ENCODE results near the gene LRP8. TPM values are rescaled to one million over a fixed set of nuclear protein-coding genes. Genes with fewer than 3 reads are reported as not detected.
A peak's percentile ranks its signal among the peaks of the same experiment; 100 is the strongest.

LRP8 gene
- total RNA-seq, 3 donors from 2014 or later, result 1.3 to 6.5 (median 1.4) TPM

DNA sequence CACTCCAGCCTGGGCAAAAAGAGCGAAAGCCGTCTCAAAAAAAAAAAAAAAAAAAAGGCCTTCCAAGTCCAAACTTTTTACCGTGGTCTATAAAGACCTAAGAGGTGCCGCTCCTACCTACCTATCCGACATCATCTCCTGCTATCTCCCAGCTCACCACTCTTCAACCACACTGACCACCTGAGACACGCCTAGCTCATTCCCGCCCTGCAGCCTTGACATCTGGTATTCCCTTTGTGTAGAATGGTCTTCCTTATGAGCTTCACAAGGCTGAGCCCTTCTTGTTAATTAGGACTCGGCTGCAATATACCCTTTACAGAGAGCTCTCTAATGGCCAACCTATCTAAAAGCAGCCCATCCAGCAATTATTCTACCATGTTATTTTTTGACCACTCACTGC is 90.2 kb downstream of the LRP8 start:
- Histone ChIP-seq H3K9me3 (no peaks in the 10 kb centered on the region), H3K36me3 (ENCODE audit: low read depth) (peaks cover 3% of the 10 kb centered on the region), H3K4me3 (peak overlapping the region; percentile 98), H3K4me1 (ENCODE audit: low read depth) (peaks cover 10% of the 10 kb centered on the region)
- ATAC-seq (no peak), DNase-seq (no peak)
- intact Hi-C loops (cut with DNase I, micrococcal nuclease), result no loop called here
- no peak for TF ChIP-seq CTCF (IDR thresholded peaks at IDR 0.05)

- intact Hi-C loops (cut with DNase I, micrococcal nuclease), result no loop called here
- no peak for DNase-seq
Measured at GRCh38 chr1:53220962-53221286, 106.9 kb downstream of the LRP8 start.

DNA sequence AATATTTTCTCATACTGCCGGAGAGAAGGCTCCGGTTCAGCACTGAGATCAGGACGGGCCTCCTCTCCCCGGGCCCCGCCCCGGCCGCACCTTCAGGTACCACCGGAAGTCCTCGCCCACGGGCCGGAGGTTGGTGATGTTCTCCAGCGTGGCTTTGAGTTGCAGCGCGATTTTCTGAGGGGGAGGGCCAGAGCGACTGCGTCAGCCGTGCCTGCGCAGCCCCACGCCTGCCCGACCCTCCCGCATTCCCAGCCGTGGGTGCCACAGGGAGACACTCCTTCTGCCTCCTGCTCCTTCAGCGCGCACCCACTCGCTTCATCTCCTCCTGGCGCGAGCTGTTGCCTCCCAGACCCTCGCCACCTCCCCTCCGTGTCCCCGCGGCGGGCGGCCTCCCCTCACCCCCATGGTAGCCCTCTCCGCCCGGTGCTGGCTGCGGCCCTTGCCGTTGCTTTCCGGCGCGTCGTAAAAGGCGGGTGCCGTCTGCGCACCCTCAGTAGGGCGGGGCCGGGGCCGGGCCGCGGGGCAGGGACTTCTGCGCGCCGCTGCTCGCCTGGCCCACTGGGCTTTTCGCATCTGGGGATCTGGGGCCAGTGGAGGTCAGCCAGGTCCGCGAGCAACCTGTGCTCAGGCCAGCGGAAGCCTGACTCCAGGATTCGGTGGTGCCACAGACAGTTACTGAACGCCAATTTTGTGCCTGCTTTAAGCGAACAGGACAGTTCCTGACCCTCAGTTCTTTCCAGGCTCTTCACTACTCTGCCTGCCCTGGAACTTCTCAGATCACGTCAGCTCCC is 107.5 kb downstream of the LRP8 start, which contains the start of gene CZIB:
TSS of gene CZIB (minus strand) at position 464 of the 791 bp plus-strand sequence. CDS start at position 405, 59 bp downstream.
- Histone ChIP-seq H3K4me1 (ENCODE audit: low read depth) (peaks cover 10% of the 10 kb centered on the region), H3K9me3 (no peaks in the 10 kb centered on the region), H3K36me3 (ENCODE audit: low read depth) (no peaks in the 10 kb centered on the region), H3K4me3 (peak within 1 kb of the TSS; percentile 58)
- peak; percentile 98 for ATAC-seq
- intact Hi-C loops (cut with DNase I, micrococcal nuclease), result no loop called here
- no peak for TF ChIP-seq CTCF (IDR thresholded peaks at IDR 0.05)
- peak; percentile 97 to 98 (median 97) for DNase-seq

More at GRCh38 chr1:53220962-53221286, 106.9 kb downstream of the LRP8 start:
- Histone ChIP-seq H3K4me3 (no peak overlapping the region), H3K4me1 (ENCODE audit: low read depth) (peaks cover 10% of the 10 kb centered on the region), H3K36me3 (ENCODE audit: low read depth) (no peaks in the 10 kb centered on the region), H3K9me3 (no peaks in the 10 kb centered on the region)
- no peak for ATAC-seq
- no peak for TF ChIP-seq CTCF (IDR thresholded peaks at IDR 0.05)

GRCh38 chr1:53219711-53220110 is 108.2 kb downstream of the LRP8 start:
- no peak for DNase-seq
- no peak for TF ChIP-seq CTCF (IDR thresholded peaks at IDR 0.05)
- Histone ChIP-seq H3K36me3 (ENCODE audit: low read depth) (no peaks in the 10 kb centered on the region), H3K9me3 (no peaks in the 10 kb centered on the region), H3K4me3 (peak overlapping the region; percentile 58), H3K4me1 (ENCODE audit: low read depth) (peaks cover 10% of the 10 kb centered on the region)
- ATAC-seq, result no peak
- intact Hi-C loops (cut with DNase I, micrococcal nuclease), result no loop called here

- no peaks in the 10 kb centered on the region for H3K36me3 ChIP-seq (ENCODE audit: low read depth)
- peaks cover 10% of the 10 kb centered on the region for H3K4me1 ChIP-seq (ENCODE audit: low read depth)
- H3K9me3 ChIP-seq, result no peaks in the 10 kb centered on the region
- no peak overlapping the region for H3K4me3 ChIP-seq
- ATAC-seq (no peak), DNase-seq (no peak)
- TF ChIP-seq CTCF (IDR thresholded peaks at IDR 0.05), result no peak
- intact Hi-C loops (cut with DNase I, micrococcal nuclease), result no loop called here
Measured at GRCh38 chr1:53218201-53218600, 109.7 kb downstream of the LRP8 start.
